HEK293 (cell line): ENCODE data around the gene FGF7.

Experiments used
- CTCF ChIA-PET: fragments of 350-600 bp; formaldehyde crosslinking; extraction: SDS; loops from one replicate; lab custom pipeline; 2021; ENCODE audit warnings: antibody characterized with exemption; lab: Yijun Ruan, JAX
- POLR2A ChIA-PET: fragments of 300-600 bp; formaldehyde crosslinking; extraction: SDS; loops from one replicate; lab custom pipeline; 2020; ENCODE audit warnings: antibody characterized with exemption, inconsistent platforms; lab: Yijun Ruan, JAX
- H3K27ac ChIP-seq: fragments of 200-500 bp; sonication (Bioruptor generic); 2 replicates; pipeline ENCODE4 v1.5.1; 2014; ENCODE audit warnings: low read depth, low read length, control low read depth, inconsistent platforms; ENCODE audit errors: extremely low read depth
- H3K36me3 ChIP-seq, 2 experiments: fragments of 200-500 bp in 1 of 2; sonication (Bioruptor generic) in 1 of 2; 1 replicate in 1 of 2; 2 replicates in 1 of 2; pipeline ENCODE4 v1.5.1; 2014 to 2017; ENCODE audit warnings: inconsistent platforms in 2 of 2, low read length in 2 of 2; ENCODE audit not compliant: control insufficient read depth in 2 of 2, insufficient read depth in 1 of 2
- H3K4me1 ChIP-seq: fragments of 200-500 bp; sonication (Bioruptor generic); 2 replicates; pipeline ENCODE4 v1.5.1; 2014; ENCODE audit warnings: mild to moderate bottlenecking, low read length, inconsistent platforms; ENCODE audit not compliant: control insufficient read depth, insufficient read depth
- H3K4me3 ChIP-seq: 2 replicates; pipeline ENCODE4 v1.5.1; 2011; ENCODE audit warnings: low read depth, mild to moderate bottlenecking, control low read depth, low read length, moderate library complexity
- H3K9me3 ChIP-seq: fragments of 200-500 bp; sonication (Bioruptor generic); 2 replicates; pipeline ENCODE4 v1.5.1; 2014; ENCODE audit warnings: low read depth, low read length, inconsistent platforms; ENCODE audit not compliant: control insufficient read depth, insufficient read depth
- KLF7 ChIP-seq: fragments of 450-650 bp; formaldehyde crosslinking; IDR thresholded peaks from 2 replicates; pipeline ENCODE4 v1.5.1; 2016; ENCODE audit warnings: missing biosample characterization, missing genetic modification characterization, borderline replicate concordance
- SCRT2 ChIP-seq: fragments of 450-650 bp; formaldehyde crosslinking; IDR thresholded peaks from 2 replicates; pipeline ENCODE4 v1.5.1; 2016; ENCODE audit warnings: missing biosample characterization, missing genetic modification characterization
- YY2 ChIP-seq: fragments of 450-650 bp; formaldehyde crosslinking; IDR thresholded peaks from 2 replicates; pipeline ENCODE4 v1.5.1; 2016; ENCODE audit warnings: missing biosample characterization, missing genetic modification characterization
- ZFHX2 ChIP-seq: fragments of 450-650 bp; formaldehyde crosslinking; conservative IDR thresholded peaks from 2 replicates; pipeline ENCODE4 v1.5.1; 2016; ENCODE audit warnings: missing biosample characterization, missing genetic modification characterization
- ZFP41 ChIP-seq: fragments of 450-650 bp; formaldehyde crosslinking; IDR thresholded peaks from 2 replicates; pipeline ENCODE4 v1.5.1; 2016; ENCODE audit warnings: missing biosample characterization, missing genetic modification characterization, borderline replicate concordance
- ZFP69B ChIP-seq: fragments of 450-650 bp; formaldehyde crosslinking; IDR thresholded peaks from 2 replicates; pipeline ENCODE4 v1.5.1; 2016; ENCODE audit warnings: missing biosample characterization, missing genetic modification characterization
- ZNF19 ChIP-seq: fragments of 450-650 bp; formaldehyde crosslinking; IDR thresholded peaks from 2 replicates; pipeline ENCODE4; 2016; ENCODE audit warnings: missing biosample characterization, missing genetic modification characterization, low read depth
- ZNF202 ChIP-seq: fragments of 450-650 bp; formaldehyde crosslinking; IDR thresholded peaks from 2 replicates; pipeline ENCODE4 v1.5.1; 2016; ENCODE audit warnings: missing biosample characterization, missing genetic modification characterization, borderline replicate concordance
- ZNF324 ChIP-seq: fragments of 450-650 bp; formaldehyde crosslinking; IDR thresholded peaks from 2 replicates; pipeline ENCODE4 v1.5.1; 2016; ENCODE audit warnings: missing biosample characterization, missing genetic modification characterization
- ZNF354C ChIP-seq: fragments of 450-650 bp; formaldehyde crosslinking; IDR thresholded peaks from 2 replicates; pipeline ENCODE4 v1.5.1; 2016; ENCODE audit warnings: missing biosample characterization, missing genetic modification characterization, low read depth, borderline replicate concordance
- ZSCAN16 ChIP-seq: fragments of 450-650 bp; formaldehyde crosslinking; IDR thresholded peaks from 2 replicates; pipeline ENCODE4 v1.5.1; 2016; ENCODE audit warnings: missing biosample characterization, missing genetic modification characterization
- TF ChIP-seq, protein P1 (sequence below): fragments of 450-650 bp; formaldehyde crosslinking; IDR thresholded peaks from 2 replicates; pipeline ENCODE4 v1.5.1; 2016; ENCODE audit warnings: missing biosample characterization, missing genetic modification characterization
- TF ChIP-seq, protein P2 (sequence below): fragments of 450-650 bp; formaldehyde crosslinking; IDR thresholded peaks from 2 replicates; pipeline ENCODE4 v1.5.1; 2017; ENCODE audit warnings: missing biosample characterization, mild to moderate bottlenecking, missing genetic modification characterization, moderate library complexity
- TF ChIP-seq, protein P3 (sequence below): fragments of 450-650 bp; formaldehyde crosslinking; IDR thresholded peaks from 2 replicates; pipeline ENCODE4 v1.5.1; 2016; ENCODE audit warnings: missing biosample characterization, missing genetic modification characterization
- TF ChIP-seq, protein P4 (sequence below): fragments of 450-650 bp; formaldehyde crosslinking; IDR thresholded peaks from 2 replicates; pipeline ENCODE4 v1.5.1; 2016; ENCODE audit warnings: missing biosample characterization, missing genetic modification characterization
- TF ChIP-seq, protein P5 (sequence below): fragments of 450-650 bp; formaldehyde crosslinking; IDR thresholded peaks from 2 replicates; pipeline ENCODE4 v1.5.1; 2016; ENCODE audit warnings: missing biosample characterization, missing genetic modification characterization
- TF ChIP-seq, protein P6 (sequence below): fragments of 450-650 bp; formaldehyde crosslinking; IDR thresholded peaks from 2 replicates; pipeline ENCODE4 v1.5.1; 2016; ENCODE audit warnings: missing biosample characterization, missing genetic modification characterization

FGF7 gene

DNA sequence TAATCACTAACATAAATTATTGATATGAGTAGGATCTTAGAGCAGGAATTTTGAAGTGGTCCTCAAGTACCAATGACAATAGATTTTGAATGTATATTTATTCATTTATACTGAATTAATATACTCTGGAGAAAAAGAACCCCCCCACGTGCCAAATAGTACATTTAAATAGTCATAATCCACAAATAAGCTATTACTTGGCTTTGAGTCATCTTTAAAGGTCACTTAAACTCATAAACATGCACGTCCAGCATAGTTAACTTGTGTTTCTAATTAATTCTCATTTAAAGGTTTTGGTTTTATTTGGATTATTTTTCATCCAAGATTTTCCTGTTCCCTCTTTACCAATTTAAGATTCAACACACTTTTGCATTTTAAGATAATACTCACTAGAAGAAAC lies 35.1 kb downstream of the FGF7 start:
- Histone ChIP-seq H3K27ac (no peak overlapping the region), H3K4me1 (no peaks in the 10 kb centered on the region), H3K36me3 (no peaks in the 10 kb centered on the region), H3K4me3 (no peak overlapping the region), H3K9me3 (no peaks in the 10 kb centered on the region)
- ChIA-PET CTCF (interaction anchor here (1.0 kb wide), 1 partner anchor 593 kb away, joined by 3 read pairs; no protein-coding TSS in a partner anchor), POLR2A (no interaction called here)
- TF ChIP-seq, protein P1, sequence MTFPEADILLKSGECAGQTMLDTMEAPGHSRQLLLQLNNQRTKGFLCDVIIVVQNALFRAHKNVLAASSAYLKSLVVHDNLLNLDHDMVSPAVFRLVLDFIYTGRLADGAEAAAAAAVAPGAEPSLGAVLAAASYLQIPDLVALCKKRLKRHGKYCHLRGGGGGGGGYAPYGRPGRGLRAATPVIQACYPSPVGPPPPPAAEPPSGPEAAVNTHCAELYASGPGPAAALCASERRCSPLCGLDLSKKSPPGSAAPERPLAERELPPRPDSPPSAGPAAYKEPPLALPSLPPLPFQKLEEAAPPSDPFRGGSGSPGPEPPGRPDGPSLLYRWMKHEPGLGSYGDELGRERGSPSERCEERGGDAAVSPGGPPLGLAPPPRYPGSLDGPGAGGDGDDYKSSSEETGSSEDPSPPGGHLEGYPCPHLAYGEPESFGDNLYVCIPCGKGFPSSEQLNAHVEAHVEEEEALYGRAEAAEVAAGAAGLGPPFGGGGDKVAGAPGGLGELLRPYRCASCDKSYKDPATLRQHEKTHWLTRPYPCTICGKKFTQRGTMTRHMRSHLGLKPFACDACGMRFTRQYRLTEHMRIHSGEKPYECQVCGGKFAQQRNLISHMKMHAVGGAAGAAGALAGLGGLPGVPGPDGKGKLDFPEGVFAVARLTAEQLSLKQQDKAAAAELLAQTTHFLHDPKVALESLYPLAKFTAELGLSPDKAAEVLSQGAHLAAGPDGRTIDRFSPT (tag by site-specific recombination): no peak
- no peak for TF ChIP-seq ZFP69B (tag by site-specific recombination)
- TF ChIP-seq YY2 (tag by site-specific recombination): no peak
- TF ChIP-seq ZSCAN16 (tag by site-specific recombination): no peak
- no peak for TF ChIP-seq ZFP41
- TF ChIP-seq, protein P2, sequence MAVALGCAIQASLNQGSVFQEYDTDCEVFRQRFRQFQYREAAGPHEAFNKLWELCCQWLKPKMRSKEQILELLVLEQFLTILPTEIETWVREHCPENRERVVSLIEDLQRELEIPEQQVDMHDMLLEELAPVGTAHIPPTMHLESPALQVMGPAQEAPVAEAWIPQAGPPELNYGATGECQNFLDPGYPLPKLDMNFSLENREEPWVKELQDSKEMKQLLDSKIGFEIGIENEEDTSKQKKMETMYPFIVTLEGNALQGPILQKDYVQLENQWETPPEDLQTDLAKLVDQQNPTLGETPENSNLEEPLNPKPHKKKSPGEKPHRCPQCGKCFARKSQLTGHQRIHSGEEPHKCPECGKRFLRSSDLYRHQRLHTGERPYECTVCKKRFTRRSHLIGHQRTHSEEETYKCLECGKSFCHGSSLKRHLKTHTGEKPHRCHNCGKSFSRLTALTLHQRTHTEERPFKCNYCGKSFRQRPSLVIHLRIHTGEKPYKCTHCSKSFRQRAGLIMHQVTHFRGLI: no peak
- no peak for TF ChIP-seq ZNF354C

DNA sequence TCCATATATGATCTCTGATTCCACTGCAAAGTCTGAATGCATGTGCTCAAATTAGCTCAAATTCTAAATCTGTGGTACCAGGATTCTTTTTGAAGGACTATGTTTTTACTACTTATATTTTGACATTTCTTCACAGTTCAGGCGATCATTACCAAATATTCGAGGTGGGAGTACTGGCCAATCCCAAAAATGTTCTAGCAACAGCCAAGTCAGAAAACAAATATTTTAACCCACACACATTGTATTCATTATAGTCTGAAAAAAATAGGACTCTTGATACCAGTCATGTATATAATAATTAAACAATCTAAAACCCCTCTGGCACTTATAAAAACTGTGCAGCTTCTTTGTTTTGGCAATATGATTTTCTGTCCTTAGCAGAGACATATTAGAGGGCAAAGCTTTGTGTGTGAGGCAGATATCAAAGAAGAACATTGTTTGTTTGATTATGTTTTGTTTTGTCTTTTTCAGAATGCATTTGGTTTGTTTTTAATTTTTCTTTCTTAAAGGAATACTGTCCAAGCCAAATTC lies 37.4 kb downstream of the FGF7 start:
- Histone ChIP-seq H3K4me3 (no peak overlapping the region), H3K27ac (no peak overlapping the region), H3K4me1 (no peaks in the 10 kb centered on the region), H3K36me3 (no peaks in the 10 kb centered on the region), H3K9me3 (no peaks in the 10 kb centered on the region)
- ChIA-PET CTCF (interaction anchor here (1.1 to 2.0 kb wide), 2 partner anchors 11 to 544 kb away, joined by 4 read pairs; no protein-coding TSS in a partner anchor), POLR2A (no interaction called here)
- TF ChIP-seq, protein P3, sequence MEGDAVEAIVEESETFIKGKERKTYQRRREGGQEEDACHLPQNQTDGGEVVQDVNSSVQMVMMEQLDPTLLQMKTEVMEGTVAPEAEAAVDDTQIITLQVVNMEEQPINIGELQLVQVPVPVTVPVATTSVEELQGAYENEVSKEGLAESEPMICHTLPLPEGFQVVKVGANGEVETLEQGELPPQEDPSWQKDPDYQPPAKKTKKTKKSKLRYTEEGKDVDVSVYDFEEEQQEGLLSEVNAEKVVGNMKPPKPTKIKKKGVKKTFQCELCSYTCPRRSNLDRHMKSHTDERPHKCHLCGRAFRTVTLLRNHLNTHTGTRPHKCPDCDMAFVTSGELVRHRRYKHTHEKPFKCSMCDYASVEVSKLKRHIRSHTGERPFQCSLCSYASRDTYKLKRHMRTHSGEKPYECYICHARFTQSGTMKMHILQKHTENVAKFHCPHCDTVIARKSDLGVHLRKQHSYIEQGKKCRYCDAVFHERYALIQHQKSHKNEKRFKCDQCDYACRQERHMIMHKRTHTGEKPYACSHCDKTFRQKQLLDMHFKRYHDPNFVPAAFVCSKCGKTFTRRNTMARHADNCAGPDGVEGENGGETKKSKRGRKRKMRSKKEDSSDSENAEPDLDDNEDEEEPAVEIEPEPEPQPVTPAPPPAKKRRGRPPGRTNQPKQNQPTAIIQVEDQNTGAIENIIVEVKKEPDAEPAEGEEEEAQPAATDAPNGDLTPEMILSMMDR (tag by site-specific recombination): no peak
- TF ChIP-seq ZNF202 (no peak), KLF7 (tag by site-specific recombination) (no peak), ZFHX2 (tag by site-specific recombination) (no peak), YY2 (tag by site-specific recombination) (no peak), SCRT2 (tag by site-specific recombination) (no peak), ZNF324 (tag by site-specific recombination) (no peak), ZNF19 (tag by site-specific recombination) (no peak)
- TF ChIP-seq, protein P4, sequence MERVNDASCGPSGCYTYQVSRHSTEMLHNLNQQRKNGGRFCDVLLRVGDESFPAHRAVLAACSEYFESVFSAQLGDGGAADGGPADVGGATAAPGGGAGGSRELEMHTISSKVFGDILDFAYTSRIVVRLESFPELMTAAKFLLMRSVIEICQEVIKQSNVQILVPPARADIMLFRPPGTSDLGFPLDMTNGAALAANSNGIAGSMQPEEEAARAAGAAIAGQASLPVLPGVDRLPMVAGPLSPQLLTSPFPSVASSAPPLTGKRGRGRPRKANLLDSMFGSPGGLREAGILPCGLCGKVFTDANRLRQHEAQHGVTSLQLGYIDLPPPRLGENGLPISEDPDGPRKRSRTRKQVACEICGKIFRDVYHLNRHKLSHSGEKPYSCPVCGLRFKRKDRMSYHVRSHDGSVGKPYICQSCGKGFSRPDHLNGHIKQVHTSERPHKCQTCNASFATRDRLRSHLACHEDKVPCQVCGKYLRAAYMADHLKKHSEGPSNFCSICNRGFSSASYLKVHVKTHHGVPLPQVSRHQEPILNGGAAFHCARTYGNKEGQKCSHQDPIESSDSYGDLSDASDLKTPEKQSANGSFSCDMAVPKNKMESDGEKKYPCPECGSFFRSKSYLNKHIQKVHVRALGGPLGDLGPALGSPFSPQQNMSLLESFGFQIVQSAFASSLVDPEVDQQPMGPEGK (tag by site-specific recombination): no peak
- TF ChIP-seq, protein P5, sequence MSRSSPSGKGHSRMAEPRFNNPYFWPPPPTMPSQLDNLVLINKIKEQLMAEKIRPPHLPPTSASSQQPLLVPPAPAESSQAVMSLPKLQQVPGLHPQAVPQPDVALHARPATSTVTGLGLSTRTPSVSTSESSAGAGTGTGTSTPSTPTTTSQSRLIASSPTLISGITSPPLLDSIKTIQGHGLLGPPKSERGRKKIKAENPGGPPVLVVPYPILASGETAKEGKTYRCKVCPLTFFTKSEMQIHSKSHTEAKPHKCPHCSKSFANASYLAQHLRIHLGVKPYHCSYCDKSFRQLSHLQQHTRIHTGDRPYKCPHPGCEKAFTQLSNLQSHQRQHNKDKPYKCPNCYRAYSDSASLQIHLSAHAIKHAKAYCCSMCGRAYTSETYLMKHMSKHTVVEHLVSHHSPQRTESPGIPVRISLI (tag by site-specific recombination): no peak
- TF ChIP-seq, protein P6, sequence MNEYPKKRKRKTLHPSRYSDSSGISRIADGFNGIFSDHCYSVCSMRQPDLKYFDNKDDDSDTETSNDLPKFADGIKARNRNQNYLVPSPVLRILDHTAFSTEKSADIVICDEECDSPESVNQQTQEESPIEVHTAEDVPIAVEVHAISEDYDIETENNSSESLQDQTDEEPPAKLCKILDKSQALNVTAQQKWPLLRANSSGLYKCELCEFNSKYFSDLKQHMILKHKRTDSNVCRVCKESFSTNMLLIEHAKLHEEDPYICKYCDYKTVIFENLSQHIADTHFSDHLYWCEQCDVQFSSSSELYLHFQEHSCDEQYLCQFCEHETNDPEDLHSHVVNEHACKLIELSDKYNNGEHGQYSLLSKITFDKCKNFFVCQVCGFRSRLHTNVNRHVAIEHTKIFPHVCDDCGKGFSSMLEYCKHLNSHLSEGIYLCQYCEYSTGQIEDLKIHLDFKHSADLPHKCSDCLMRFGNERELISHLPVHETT (tag by site-specific recombination): no peak
